Stimulated activated CD4-positive, alpha-beta T cell treated with anti-CD3 and anti-CD28 coated beads, TNF-alpha, amount 100 ng/mL, for 1 hour (primary cell): ENCODE measurements around the gene TTC28.

ENCODE experiments used
- DNase-seq, 3 donors: peaks; one replicate each; pipeline ENCODE4 v3.0.0-alpha.2; 2020; ENCODE audit warnings: low read depth in 3 of 3, low spot score in 1 of 3

Gene TTC28

GRCh38 chr22:27980424-27981148, 699.1 kb downstream of the TTC28 start:
- DNase-seq = no peak

- no peak for DNase-seq
These were observed 700.8 kb downstream of the TTC28 start for GRCh38 chr22:27978802-27979201.

GRCh38 chr22:27978317-27978716, 701.3 kb downstream of the TTC28 start:
- no peak for DNase-seq

- DNase-seq = no peak
These were observed 703.1 kb downstream of the TTC28 start for GRCh38 chr22:27976586-27976985.

GRCh38 chr22:27975381-27976013, 704.1 kb downstream of the TTC28 start:
- DNase-seq = no peak

GRCh38 chr22:27973846-27974245, 705.8 kb downstream of the TTC28 start:
- no peak for DNase-seq

- no peak for DNase-seq
These were observed 706.6 kb downstream of the TTC28 start for GRCh38 chr22:27972732-27973698.

- no peak for DNase-seq
These were observed 707.7 kb downstream of the TTC28 start for GRCh38 chr22:27971926-27972325.

- no peak for DNase-seq
These were observed 708.9 kb downstream of the TTC28 start for GRCh38 chr22:27970596-27971220.

GRCh38 chr22:27966168-27967064, 713.2 kb downstream of the TTC28 start:
- no peak for DNase-seq

GRCh38 chr22:27962268-27963044, 717.2 kb downstream of the TTC28 start:
- no peak for DNase-seq

- no peak for DNase-seq
These were observed 718.0 kb downstream of the TTC28 start for GRCh38 chr22:27961680-27962079.

- no peak for DNase-seq
These were observed 718.5 kb downstream of the TTC28 start for GRCh38 chr22:27961182-27961581.

GRCh38 chr22:27959335-27960090, 720.1 kb downstream of the TTC28 start:
- no peak for DNase-seq

- no peak for DNase-seq
These were observed 726.9 kb downstream of the TTC28 start for GRCh38 chr22:27952779-27953178.

GRCh38 chr22:27952091-27952490, 727.5 kb downstream of the TTC28 start:
- no peak for DNase-seq

GRCh38 chr22:27949421-27949820, 730.2 kb downstream of the TTC28 start:
- DNase-seq = no peak

- no peak for DNase-seq
These were observed 731.1 kb downstream of the TTC28 start for GRCh38 chr22:27948569-27948968.

GRCh38 chr22:27947448-27947847, 732.2 kb downstream of the TTC28 start:
- no peak for DNase-seq
